Hepatocyte (in vitro differentiated cells): ENCODE data around the gene STXBP1.

ENCODE experiments used
- EZH2 ChIP-seq: fragments of 200-600 bp; sonication (generic); IDR thresholded peaks from 2 replicates; pipeline ENCODE4 v1.6.1; 2016; ENCODE audit warnings: antibody characterized with exemption, mild to moderate bottlenecking, borderline replicate concordance
- EZH2phosphoT487 ChIP-seq: fragments of 200-600 bp; sonication (generic); IDR thresholded peaks from one replicate; pipeline ENCODE4 v1.6.1; 2018; ENCODE audit warnings: antibody characterized with exemption, mild to moderate bottlenecking, low read depth, moderate library complexity; ENCODE audit not compliant: unreplicated experiment, severe bottlenecking
- TF ChIP-seq, protein P1 (sequence below): fragments of 200-600 bp; sonication (generic); IDR thresholded peaks from 2 replicates; pipeline ENCODE4 v1.5.1; 2016; ENCODE audit warnings: antibody characterized with exemption, mild to moderate bottlenecking; ENCODE audit not compliant: poor library complexity

- TF ChIP-seq, protein P1, sequence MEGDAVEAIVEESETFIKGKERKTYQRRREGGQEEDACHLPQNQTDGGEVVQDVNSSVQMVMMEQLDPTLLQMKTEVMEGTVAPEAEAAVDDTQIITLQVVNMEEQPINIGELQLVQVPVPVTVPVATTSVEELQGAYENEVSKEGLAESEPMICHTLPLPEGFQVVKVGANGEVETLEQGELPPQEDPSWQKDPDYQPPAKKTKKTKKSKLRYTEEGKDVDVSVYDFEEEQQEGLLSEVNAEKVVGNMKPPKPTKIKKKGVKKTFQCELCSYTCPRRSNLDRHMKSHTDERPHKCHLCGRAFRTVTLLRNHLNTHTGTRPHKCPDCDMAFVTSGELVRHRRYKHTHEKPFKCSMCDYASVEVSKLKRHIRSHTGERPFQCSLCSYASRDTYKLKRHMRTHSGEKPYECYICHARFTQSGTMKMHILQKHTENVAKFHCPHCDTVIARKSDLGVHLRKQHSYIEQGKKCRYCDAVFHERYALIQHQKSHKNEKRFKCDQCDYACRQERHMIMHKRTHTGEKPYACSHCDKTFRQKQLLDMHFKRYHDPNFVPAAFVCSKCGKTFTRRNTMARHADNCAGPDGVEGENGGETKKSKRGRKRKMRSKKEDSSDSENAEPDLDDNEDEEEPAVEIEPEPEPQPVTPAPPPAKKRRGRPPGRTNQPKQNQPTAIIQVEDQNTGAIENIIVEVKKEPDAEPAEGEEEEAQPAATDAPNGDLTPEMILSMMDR = no peak
- no peak for TF ChIP-seq EZH2
- TF ChIP-seq EZH2phosphoT487 = no peak
These were observed 42.5 kb downstream of the STXBP1 start for GRCh38 chr9:127654619-127655018.
